Ovary (tissue), 9 donors: ENCODE data around the gene TWNK. TPM values are rescaled to one million over a fixed set of nuclear protein-coding genes. Genes with fewer than 3 reads are reported as not detected.

Experiments
- DNase-seq, 5 donors: peaks; one replicate each; pipeline ENCODE4 v3.0.0-alpha.2; 2019 to 2020
- H3K27ac ChIP-seq, 2 donors: fragments of 200-600 bp; one replicate each; pipeline versions ENCODE4 v1.5.1 to v1.8.0; 2019 to 2022
- H3K27me3 ChIP-seq: fragments of 200-600 bp; one replicate; pipeline ENCODE4 v1.8.0; 2022
- H3K36me3 ChIP-seq: fragments of 200-600 bp; sonication (generic); one replicate; pipeline ENCODE4 v1.5.1; 2019
- H3K4me1 ChIP-seq: one replicate; pipeline ENCODE4 v1.8.1; 2013; ENCODE audit warnings: mild to moderate bottlenecking, moderate library complexity; ENCODE audit not compliant: insufficient read depth
- H3K4me3 ChIP-seq: fragments of 200-600 bp; sonication (generic); one replicate; pipeline ENCODE4 v1.5.1; 2017
- H3K9me3 ChIP-seq, 2 donors: fragments of 200-600 bp in 1 of 2; sonication (generic) in 1 of 2; one replicate each; pipeline versions ENCODE4 v1.5.1 to v1.8.1; 2013 to 2019; ENCODE audit warnings: mild to moderate bottlenecking in 1 of 2, moderate library complexity in 1 of 2
- EP300 ChIP-seq: sonication (generic); formaldehyde crosslinking; IDR thresholded peaks from one replicate; pipeline ENCODE4 v1.6.1; 2017; ENCODE audit warnings: antibody characterized with exemption
- POLR2A ChIP-seq: fragments of 450-650 bp; IDR thresholded peaks from one replicate; pipeline ENCODE4 v1.6.1; 2017; ENCODE audit warnings: antibody characterized with exemption, mild to moderate bottlenecking, moderate library complexity
- WGBS, 3 donors: extraction: QIAGEN DNeasy Blood & Tissue Kit in 1 of 3; methylation state at CpG; one replicate each; pipeline versions ENCODE4 v1.1.5 to v1.1.7; 2013 to 2017; 5-methylcytosine and 5-hydroxymethylcytosine counted together
- intact Hi-C, 4 donors: fragments of 100-400 bp; cut with DNase I; formaldehyde crosslinking; loops; one replicate each; pipeline versions ENCODE4 v1.11.0 to v1.15.1; 2022 to 2023
- polyA plus RNA-seq, 2 donors: library from polyadenylated mRNA; stranded (reverse); fragments of 200-250 nt in 1 of 2; fragments of 350-450 nt in 1 of 2; fragmentation: Illumina TruSeq in 1 of 2; extraction: RNeasy Lipid Tissue Mini Kit (QIAGEN cat#74804) in 1 of 2; gene quantifications; one replicate each; pipeline ENCODE4 v1.2.3, GENCODE V29; 2013 to 2014
- total RNA-seq, 7 donors: library from RNA; depleted of rRNA in 2 of 7; stranded (reverse); fragments of >200 nt in 2 of 7; fragmentation: NEBNext Ultra II Directional in 3 of 7; extraction: Animal tissue kit (Norgen Biotek cat#: 25700) in 3 of 7; gene quantifications; one replicate each; pipeline versions ENCODE4 v1.1.0 to v1.2.4, GENCODE V29; 2016 to 2023
- TF ChIP-seq, protein P1 (sequence below), 3 donors: fragments of 450-650 bp in 2 of 3; fragments of 200-600 bp in 1 of 3; IDR thresholded peaks; one replicate each; pipeline versions ENCODE4 v1.5.1 to v1.8.0; 2016 to 2022; ENCODE audit warnings: antibody characterized with exemption in 3 of 3, mild to moderate bottlenecking in 1 of 3
- donor health status: DM: no; HTN: no; CAD: no; lungs with moderate emphysema.
- donor health status: DM: no; HTN: no; CAD: no.
- donor health status: Bipolar disorder and iron deficiency.
- donor health status: DM: yes; HTN: yes; CAD: no.
- donor health status: DM: no; HTN: no; CAD: no.
- donor health status: DM: yes; HTN: yes; CAD: no.

The TWNK gene
- total and polyA plus RNA-seq, 9 donors, result 2.4 to 13.9 (median 10.7) TPM

DNA sequence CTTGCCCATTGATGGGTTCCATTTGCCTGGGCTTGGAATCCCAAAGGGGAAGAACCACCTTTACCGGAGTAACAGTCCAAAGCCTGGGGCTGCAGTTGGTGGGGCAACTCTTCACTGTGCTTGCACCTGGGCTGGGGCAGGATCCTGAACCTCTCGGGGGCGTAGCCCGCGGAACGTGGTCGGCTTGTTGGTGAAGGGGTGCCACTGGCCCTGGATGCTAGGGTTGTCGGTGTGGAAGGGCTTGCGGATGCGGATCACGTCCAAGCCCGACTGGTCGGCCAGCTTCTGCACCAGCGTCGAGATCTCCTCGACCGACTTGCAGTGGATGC lies 756 bp upstream of the TWNK start:
- intact Hi-C loops, result no loop called here
- H3K36me3 ChIP-seq, result no peaks in the 10 kb centered on the region
- TF ChIP-seq, protein P1, sequence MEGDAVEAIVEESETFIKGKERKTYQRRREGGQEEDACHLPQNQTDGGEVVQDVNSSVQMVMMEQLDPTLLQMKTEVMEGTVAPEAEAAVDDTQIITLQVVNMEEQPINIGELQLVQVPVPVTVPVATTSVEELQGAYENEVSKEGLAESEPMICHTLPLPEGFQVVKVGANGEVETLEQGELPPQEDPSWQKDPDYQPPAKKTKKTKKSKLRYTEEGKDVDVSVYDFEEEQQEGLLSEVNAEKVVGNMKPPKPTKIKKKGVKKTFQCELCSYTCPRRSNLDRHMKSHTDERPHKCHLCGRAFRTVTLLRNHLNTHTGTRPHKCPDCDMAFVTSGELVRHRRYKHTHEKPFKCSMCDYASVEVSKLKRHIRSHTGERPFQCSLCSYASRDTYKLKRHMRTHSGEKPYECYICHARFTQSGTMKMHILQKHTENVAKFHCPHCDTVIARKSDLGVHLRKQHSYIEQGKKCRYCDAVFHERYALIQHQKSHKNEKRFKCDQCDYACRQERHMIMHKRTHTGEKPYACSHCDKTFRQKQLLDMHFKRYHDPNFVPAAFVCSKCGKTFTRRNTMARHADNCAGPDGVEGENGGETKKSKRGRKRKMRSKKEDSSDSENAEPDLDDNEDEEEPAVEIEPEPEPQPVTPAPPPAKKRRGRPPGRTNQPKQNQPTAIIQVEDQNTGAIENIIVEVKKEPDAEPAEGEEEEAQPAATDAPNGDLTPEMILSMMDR (IDR thresholded peaks at IDR 0.05), result no peak
- no peak for TF ChIP-seq POLR2A
- TF ChIP-seq EP300, result no peak

DNA sequence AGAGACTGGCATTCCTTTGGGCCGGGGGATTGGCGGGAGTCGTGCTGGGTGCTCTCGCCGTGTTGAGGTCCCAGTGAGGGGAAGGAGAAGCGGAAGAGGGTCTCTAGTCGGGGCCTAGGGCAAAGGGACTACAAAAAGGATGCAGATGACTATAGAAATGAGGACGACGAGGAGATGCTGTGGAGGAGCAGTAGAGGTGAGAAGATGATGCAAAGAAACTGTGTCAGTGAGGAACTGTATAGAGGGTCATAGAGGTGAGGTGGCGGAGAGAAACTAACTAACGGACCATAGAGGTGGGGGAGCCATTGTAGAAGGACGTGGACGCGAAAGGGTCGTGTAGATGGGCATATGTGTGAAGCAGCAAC lies 324 bp downstream of the TWNK start:
- WGBS, 3 donors, result 0 to 2% (median 1%) methylated on average over 15 of the region's 15 CpGs
- Histone ChIP-seq H3K4me1 (peaks cover 19% of the 10 kb centered on the region), H3K4me3 (peak overlapping the region; percentile 94), H3K27me3 (no peaks in the 10 kb centered on the region), H3K27ac (peak overlapping the region in 1 of 2 donors; percentile 58), H3K9me3 (no peaks in the 10 kb centered on the region), H3K36me3 (no peaks in the 10 kb centered on the region)
- intact Hi-C loops, result no loop called here
- DNase-seq, result no peak
- TF ChIP-seq EP300 (no peak), POLR2A (no peak)
- TF ChIP-seq, protein P1 (IDR thresholded peaks at IDR 0.05), result no peak

More for the DNA sequence above, 756 bp upstream of the TWNK start:
- peaks cover 19% of the 10 kb centered on the region for H3K4me1 ChIP-seq
- WGBS, 3 donors, result 7 to 9% (median 8%) methylated on average over 17 of the region's 17 CpGs
- no peaks in the 10 kb centered on the region for H3K27me3 ChIP-seq
- H3K9me3 ChIP-seq, result no peaks in the 10 kb centered on the region
- DNase-seq, result no peak
- peak overlapping the region; percentile 94 for H3K4me3 ChIP-seq
- peak overlapping the region in 1 of 2 donors; percentile 58 for H3K27ac ChIP-seq

DNA sequence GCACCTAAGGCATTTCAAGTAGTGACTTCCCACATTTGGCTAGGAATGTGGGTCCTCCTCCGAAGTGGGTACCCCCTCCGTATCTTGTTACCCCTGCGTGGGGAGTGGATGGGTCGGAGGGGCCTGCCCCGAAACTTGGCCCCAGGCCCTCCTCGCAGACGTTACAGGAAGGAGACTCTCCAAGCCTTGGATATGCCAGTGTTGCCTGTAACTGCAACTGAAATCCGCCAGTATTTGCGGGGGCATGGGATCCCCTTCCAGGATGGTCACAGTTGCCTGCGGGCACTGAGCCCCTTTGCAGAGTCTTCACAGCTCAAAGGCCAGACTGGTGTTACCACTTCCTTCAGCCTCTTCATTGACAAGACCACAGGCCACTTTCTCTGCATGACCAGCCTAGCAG lies 823 bp downstream of the TWNK start:
- Histone ChIP-seq H3K9me3 (no peaks in the 10 kb centered on the region), H3K27ac (no peak overlapping the region), H3K4me3 (peak overlapping the region; percentile 94), H3K4me1 (peaks cover 19% of the 10 kb centered on the region), H3K27me3 (no peaks in the 10 kb centered on the region), H3K36me3 (no peaks in the 10 kb centered on the region)
- TF ChIP-seq EP300, result no peak
- no peak for TF ChIP-seq POLR2A
- TF ChIP-seq, protein P1 (IDR thresholded peaks at IDR 0.05), result no peak
- WGBS, 3 donors, result 38 to 49% (median 47%) methylated on average over 10 of the region's 10 CpGs
- DNase-seq, result peak in 1 of 5 donors; percentile 26
- intact Hi-C loops, result no loop called here

DNA sequence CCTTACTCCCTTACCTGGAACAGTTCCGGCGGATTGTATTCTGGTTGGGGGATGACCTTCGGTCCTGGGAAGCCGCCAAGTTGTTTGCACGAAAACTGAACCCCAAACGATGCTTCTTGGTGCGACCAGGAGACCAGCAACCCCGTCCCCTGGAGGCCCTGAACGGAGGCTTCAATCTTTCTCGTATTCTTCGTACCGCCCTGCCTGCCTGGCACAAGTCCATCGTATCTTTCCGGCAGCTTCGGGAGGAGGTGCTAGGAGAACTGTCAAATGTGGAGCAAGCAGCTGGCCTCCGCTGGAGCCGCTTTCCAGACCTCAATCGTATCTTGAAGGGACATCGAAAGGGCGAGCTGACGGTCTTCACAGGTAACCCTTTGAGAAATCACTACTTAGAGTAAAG lies 1.7 kb downstream of the TWNK start:
- H3K36me3 ChIP-seq, result no peaks in the 10 kb centered on the region
- intact Hi-C loops, result no loop called here
- H3K27ac ChIP-seq, result no peak overlapping the region
- H3K4me1 ChIP-seq, result peaks cover 19% of the 10 kb centered on the region
- WGBS, 3 donors, result 58 to 86% (median 68%) methylated on average over 21 of the region's 21 CpGs
- H3K27me3 ChIP-seq, result no peaks in the 10 kb centered on the region
- no peaks in the 10 kb centered on the region for H3K9me3 ChIP-seq
- H3K4me3 ChIP-seq, result no peak overlapping the region
- TF ChIP-seq POLR2A (no peak), EP300 (no peak)
- TF ChIP-seq, protein P1 (IDR thresholded peaks at IDR 0.05), result no peak
- no peak for DNase-seq
